T-helper 17 cell (primary cell): ENCODE results near the gene VSNL1. TPM values are rescaled to one million over a fixed set of nuclear protein-coding genes. Genes with fewer than 3 reads are reported as not detected.

Source experiments
- ATAC-seq: fragments of 150-1000 bp; cut with Tn5 transposase; 2 replicates; pipeline ENCODE4 v1.10.0; 2021; ENCODE audit warnings: mild to moderate bottlenecking, moderate library complexity
- DNase-seq, 3 donors: peaks; one replicate each; pipeline versions ENCODE4 v3.0.0 to v3.0.0-alpha.2; 2020 to 2021
- H3K9me3 ChIP-seq: one replicate; pipeline ENCODE4 v1.7.0; 2013; ENCODE audit warnings: low read length, mild to moderate bottlenecking; ENCODE audit not compliant: control insufficient read depth, poor library complexity, severe bottlenecking
- H3K27ac Mint-ChIP-seq: one replicate; pipeline ENCODE4 v1.8.0; 2022; ENCODE audit warnings: mild to moderate bottlenecking, moderate library complexity, mixed read lengths
- H3K27me3 Mint-ChIP-seq: one replicate; pipeline ENCODE4 v1.8.0; 2022; ENCODE audit warnings: mixed read lengths
- H3K36me3 Mint-ChIP-seq: one replicate; pipeline ENCODE4 v1.8.0; 2022; ENCODE audit warnings: low read depth, mixed read lengths
- H3K4me1 Mint-ChIP-seq: one replicate; pipeline ENCODE4 v1.8.0; 2022; ENCODE audit warnings: mild to moderate bottlenecking, mixed read lengths
- H3K4me3 Mint-ChIP-seq: one replicate; pipeline ENCODE4 v1.8.0; 2022; ENCODE audit warnings: mild to moderate bottlenecking, moderate library complexity, mixed read lengths
- total RNA-seq, 4 donors: library from RNA in 2 of 4; stranded (reverse) in 2 of 4; gene quantifications; one replicate each; pipeline ENCODE4 v1.2.3 and lab custom pipeline; 2022 to 2026

The VSNL1 gene
- total RNA-seq, 2 donors from 2014 or later: not detected

GRCh38 chr2:17660219-17660618, 119.7 kb downstream of the VSNL1 start:
- Mint-ChIP-seq H3K4me3 (peak overlapping the region; percentile 9), H3K36me3 (peaks cover 7% of the 10 kb centered on the region), H3K4me1 (peaks cover 15% of the 10 kb centered on the region), H3K27me3 (no peaks in the 10 kb centered on the region), H3K27ac (peak overlapping the region; percentile 14)
- no peak for DNase-seq
- ATAC-seq: no peak
- no peaks in the 10 kb centered on the region for H3K9me3 ChIP-seq

- Mint-ChIP-seq H3K36me3 (peaks cover 9% of the 10 kb centered on the region), H3K27me3 (no peaks in the 10 kb centered on the region), H3K27ac (no peak overlapping the region), H3K4me1 (peaks cover 15% of the 10 kb centered on the region), H3K4me3 (no peak overlapping the region)
- DNase-seq (no peak), ATAC-seq (no peak)
- H3K9me3 ChIP-seq: no peaks in the 10 kb centered on the region
Observed at GRCh38 chr2:17661460-17661859, 121.0 kb downstream of the VSNL1 start.

DNA sequence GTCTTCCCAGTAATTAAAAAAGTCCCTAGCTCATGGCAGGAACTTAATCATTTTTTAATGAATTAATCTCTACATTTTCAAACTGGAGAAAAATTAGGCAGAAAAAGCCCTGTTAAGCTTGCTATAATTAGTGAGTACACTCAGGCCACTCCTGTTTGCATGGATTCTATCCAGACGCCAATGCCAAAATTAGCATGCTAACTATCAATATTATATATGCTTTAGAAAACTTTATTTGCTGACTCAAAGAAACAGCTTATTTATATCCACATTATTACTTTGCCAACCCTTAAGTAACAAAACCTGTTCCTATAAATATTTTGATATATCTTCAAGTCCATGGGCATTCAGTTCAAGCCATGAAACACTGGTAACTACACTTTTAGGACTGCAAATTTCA, 122.2 kb downstream of the VSNL1 start:
- ATAC-seq (no peak), DNase-seq (no peak)
- H3K36me3 Mint-ChIP-seq: peaks cover 9% of the 10 kb centered on the region
- no peaks in the 10 kb centered on the region for H3K9me3 ChIP-seq
- H3K27me3 Mint-ChIP-seq: no peaks in the 10 kb centered on the region
- H3K4me1 Mint-ChIP-seq: peaks cover 15% of the 10 kb centered on the region
- H3K4me3 Mint-ChIP-seq: no peak overlapping the region
- peak overlapping the region; percentile 59 for H3K27ac Mint-ChIP-seq

DNA sequence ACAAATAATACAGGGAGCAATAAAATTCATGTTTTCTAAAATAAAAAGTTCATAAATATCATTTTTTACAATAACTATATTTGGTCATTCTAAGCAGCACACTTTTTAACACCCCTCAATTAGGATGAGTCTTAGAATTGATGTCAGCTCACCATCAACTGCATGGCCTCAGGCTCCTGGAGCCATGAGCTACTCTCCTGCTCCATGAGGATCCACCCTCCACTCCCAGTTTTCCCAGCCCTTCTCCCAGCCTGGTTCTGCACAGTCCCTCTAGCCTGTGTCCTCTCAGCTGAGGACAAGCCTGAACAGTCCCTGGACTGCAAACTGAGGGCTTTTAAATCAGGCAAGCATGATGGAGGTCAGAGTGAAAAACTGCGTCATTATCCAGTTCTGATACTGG, 124.0 kb downstream of the VSNL1 start:
- peaks cover 17% of the 10 kb centered on the region for H3K36me3 Mint-ChIP-seq
- DNase-seq: no peak
- peaks cover 9% of the 10 kb centered on the region for H3K4me1 Mint-ChIP-seq
- no peak for ATAC-seq
- H3K9me3 ChIP-seq: no peaks in the 10 kb centered on the region
- H3K4me3 Mint-ChIP-seq: no peak overlapping the region
- no peak overlapping the region for H3K27ac Mint-ChIP-seq
- no peaks in the 10 kb centered on the region for H3K27me3 Mint-ChIP-seq

DNA sequence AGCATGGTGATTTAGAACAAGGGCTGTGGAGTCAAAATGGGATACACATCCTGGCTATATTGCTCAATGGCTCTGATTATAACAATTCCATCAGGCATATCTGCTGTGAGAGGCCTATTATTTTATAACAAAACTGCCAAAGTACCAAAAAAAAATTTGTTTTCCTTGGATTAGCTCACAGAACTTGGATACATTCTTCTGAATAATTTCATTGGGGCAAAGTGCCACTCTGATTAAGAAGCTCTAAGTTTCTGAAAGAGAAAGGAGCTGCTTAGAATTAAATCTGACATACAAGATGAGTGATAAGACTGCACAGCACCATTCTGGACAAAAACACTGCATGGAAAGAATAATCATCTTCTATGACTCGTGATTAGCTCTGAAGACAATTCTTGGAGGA, 127.4 kb downstream of the VSNL1 start:
- no peaks in the 10 kb centered on the region for H3K27me3 Mint-ChIP-seq
- H3K36me3 Mint-ChIP-seq: peaks cover 15% of the 10 kb centered on the region
- ATAC-seq: no peak
- H3K9me3 ChIP-seq: no peaks in the 10 kb centered on the region
- H3K27ac Mint-ChIP-seq: no peak overlapping the region
- H3K4me3 Mint-ChIP-seq: no peak overlapping the region
- no peak for DNase-seq
- H3K4me1 Mint-ChIP-seq: peaks cover 2% of the 10 kb centered on the region

- Mint-ChIP-seq H3K27ac (no peak overlapping the region), H3K27me3 (no peaks in the 10 kb centered on the region), H3K36me3 (peaks cover 21% of the 10 kb centered on the region), H3K4me1 (peaks cover 4% of the 10 kb centered on the region), H3K4me3 (no peak overlapping the region)
- DNase-seq (no peak), ATAC-seq (no peak)
- no peaks in the 10 kb centered on the region for H3K9me3 ChIP-seq
Observed at GRCh38 chr2:17672583-17673317, 132.3 kb downstream of the VSNL1 start.

GRCh38 chr2:17674817-17675216, 134.3 kb downstream of the VSNL1 start:
- Mint-ChIP-seq H3K4me3 (no peak overlapping the region), H3K27ac (peak overlapping the region; percentile 78), H3K36me3 (peaks cover 13% of the 10 kb centered on the region), H3K27me3 (no peaks in the 10 kb centered on the region), H3K4me1 (peaks cover 4% of the 10 kb centered on the region)
- ATAC-seq (no peak), DNase-seq (no peak)
- H3K9me3 ChIP-seq: no peaks in the 10 kb centered on the region

DNA sequence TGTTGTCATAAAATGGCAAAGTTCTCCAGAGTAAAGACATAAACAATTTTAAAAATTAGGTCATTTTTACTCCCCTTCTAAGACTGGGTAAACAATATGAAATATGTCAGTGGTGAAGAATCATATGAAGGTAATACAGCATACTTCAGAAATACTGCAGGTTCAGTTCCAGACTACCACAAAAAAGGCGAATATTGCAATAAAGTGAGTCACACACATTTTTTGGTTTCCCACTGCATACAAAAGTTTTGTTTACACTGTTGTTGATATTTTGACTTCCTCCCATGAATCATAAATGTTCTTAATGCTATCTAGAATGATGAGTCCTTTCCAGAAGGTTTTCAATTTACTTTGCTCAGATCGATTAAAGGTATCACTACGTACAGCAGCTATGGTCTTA, 139.6 kb downstream of the VSNL1 start:
- Mint-ChIP-seq H3K4me3 (no peak overlapping the region), H3K36me3 (peaks cover 13% of the 10 kb centered on the region), H3K27me3 (no peaks in the 10 kb centered on the region), H3K27ac (no peak overlapping the region), H3K4me1 (peaks cover 4% of the 10 kb centered on the region)
- no peak for ATAC-seq
- no peak for DNase-seq
- no peaks in the 10 kb centered on the region for H3K9me3 ChIP-seq

DNA sequence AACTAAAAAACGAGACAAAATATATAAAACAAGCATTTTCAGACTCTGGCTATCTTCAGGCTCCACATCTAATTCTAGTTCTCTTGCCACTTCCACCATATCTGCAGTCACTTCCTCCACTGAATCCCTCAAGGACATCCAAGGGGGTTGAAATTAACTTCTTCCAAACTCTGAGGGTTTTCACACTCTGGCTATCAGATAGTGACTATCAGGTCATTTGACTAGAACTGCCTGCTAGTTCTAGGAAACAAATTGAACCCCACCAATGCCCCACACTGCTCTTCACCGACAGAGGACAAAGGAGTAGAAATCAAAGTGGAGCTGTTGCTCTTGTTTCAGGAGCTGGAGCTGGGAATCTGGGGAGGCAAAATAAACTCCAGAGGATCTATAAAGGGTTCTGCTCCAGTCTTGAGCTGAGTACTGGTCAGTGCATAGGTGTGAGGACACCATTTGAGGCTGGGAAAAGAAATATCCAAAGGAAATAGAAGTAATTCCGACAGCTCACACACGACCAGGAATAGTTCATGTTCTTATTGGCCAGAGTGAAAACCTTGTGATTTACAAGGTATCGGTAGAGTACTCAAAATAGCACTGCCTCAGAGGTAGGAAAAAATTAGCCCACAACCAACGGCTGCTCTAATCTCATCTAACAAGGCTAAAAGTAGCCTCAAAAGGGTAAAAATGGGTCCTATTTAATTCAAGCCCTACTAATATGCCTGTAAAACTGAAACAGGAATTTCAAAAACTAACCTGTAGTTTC, 141.8 kb downstream of the VSNL1 start:
- no peaks in the 10 kb centered on the region for H3K9me3 ChIP-seq
- no peak overlapping the region for H3K27ac Mint-ChIP-seq
- no peak overlapping the region for H3K4me3 Mint-ChIP-seq
- peaks cover 10% of the 10 kb centered on the region for H3K36me3 Mint-ChIP-seq
- peaks cover 2% of the 10 kb centered on the region for H3K4me1 Mint-ChIP-seq
- ATAC-seq (no peak), DNase-seq (no peak)
- H3K27me3 Mint-ChIP-seq: no peaks in the 10 kb centered on the region

GRCh38 chr2:17683981-17684380, 143.5 kb downstream of the VSNL1 start:
- Mint-ChIP-seq H3K27me3 (no peaks in the 10 kb centered on the region), H3K36me3 (peaks cover 16% of the 10 kb centered on the region), H3K4me3 (no peak overlapping the region), H3K4me1 (peaks cover 3% of the 10 kb centered on the region), H3K27ac (no peak overlapping the region)
- DNase-seq (no peak), ATAC-seq (no peak)
- no peaks in the 10 kb centered on the region for H3K9me3 ChIP-seq

- Mint-ChIP-seq H3K27me3 (no peaks in the 10 kb centered on the region), H3K4me3 (no peak overlapping the region), H3K36me3 (peaks cover 13% of the 10 kb centered on the region), H3K27ac (no peak overlapping the region), H3K4me1 (peaks cover 7% of the 10 kb centered on the region)
- H3K9me3 ChIP-seq: no peaks in the 10 kb centered on the region
- no peak for DNase-seq
- ATAC-seq: no peak
Observed at GRCh38 chr2:17688600-17688999, 148.1 kb downstream of the VSNL1 start.

DNA sequence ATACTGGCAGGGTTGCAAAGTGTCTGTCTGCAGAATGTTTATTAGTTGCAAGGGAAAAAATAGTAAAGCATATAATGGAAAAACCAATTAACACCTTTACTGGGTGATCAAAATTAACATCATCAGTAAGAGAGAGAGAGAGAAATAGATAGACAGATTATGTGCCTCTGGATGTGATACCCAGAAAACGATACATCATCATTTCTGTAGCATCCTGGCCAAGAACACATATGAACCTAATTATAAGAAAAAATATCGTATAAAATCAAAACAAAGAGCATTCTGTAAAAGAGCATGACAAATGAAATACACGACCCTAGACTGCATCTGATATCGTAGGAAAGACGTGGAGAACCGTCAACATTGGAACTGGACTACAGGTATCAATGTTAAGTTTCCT, 148.5 kb downstream of the VSNL1 start:
- ATAC-seq: no peak
- peaks cover 15% of the 10 kb centered on the region for H3K36me3 Mint-ChIP-seq

DNA sequence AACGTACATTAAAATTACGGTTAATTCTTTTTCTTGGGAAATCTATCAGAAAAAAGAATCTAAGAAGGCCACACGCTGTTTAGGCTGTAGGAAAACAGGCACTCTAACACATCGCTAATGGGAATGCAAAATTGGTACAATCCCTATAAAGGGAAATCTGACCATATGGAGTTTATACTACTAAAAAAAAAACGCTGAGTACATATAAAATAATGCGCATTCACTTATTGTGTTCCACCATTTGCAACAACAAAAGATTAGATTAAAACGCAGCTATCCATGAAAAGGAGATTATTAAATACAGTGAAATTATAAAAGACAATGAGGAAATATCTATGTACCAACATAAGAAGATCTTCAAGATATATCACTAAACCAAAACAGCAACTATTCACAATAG, 150.3 kb downstream of the VSNL1 start:
- no peaks in the 10 kb centered on the region for H3K27me3 Mint-ChIP-seq
- peaks cover 13% of the 10 kb centered on the region for H3K36me3 Mint-ChIP-seq

More for the DNA sequence above, 148.5 kb downstream of the VSNL1 start:
- H3K27ac Mint-ChIP-seq: no peak overlapping the region
- peaks cover 7% of the 10 kb centered on the region for H3K4me1 Mint-ChIP-seq
- H3K4me3 Mint-ChIP-seq: no peak overlapping the region
- no peak for DNase-seq
- H3K9me3 ChIP-seq: no peaks in the 10 kb centered on the region
- no peaks in the 10 kb centered on the region for H3K27me3 Mint-ChIP-seq

More for the DNA sequence above, 150.3 kb downstream of the VSNL1 start:
- H3K9me3 ChIP-seq: no peaks in the 10 kb centered on the region
- DNase-seq: no peak
- Mint-ChIP-seq H3K4me3 (peak overlapping the region; percentile 59), H3K4me1 (peaks cover 5% of the 10 kb centered on the region), H3K27ac (no peak overlapping the region)
- ATAC-seq: no peak
